ENCODE measurements around the gene UBAP2L.
A peak's percentile ranks its signal among the peaks of the same experiment; 100 is the strongest.
"Not testable (repeated sequence)": the region's sequence is repeated elsewhere in the genome, so short reads cannot be mapped to it uniquely, and the experiment has no call there.

The UBAP2L gene

GRCh38 chr1:154272999-154273563, 52.3 kb downstream of the UBAP2L start:
- TF ChIP-seq RARB (CRISPR knock-in tag; IDR thresholded peaks at IDR 0.05) = no peak
- TF ChIP-seq ZC3H10 (CRISPR knock-in tag; IDR thresholded peaks at IDR 0.05) = no peak
- no peak for TF ChIP-seq CSRNP3 (CRISPR knock-in tag; IDR thresholded peaks at IDR 0.05)
- TF ChIP-seq, protein P1, sequence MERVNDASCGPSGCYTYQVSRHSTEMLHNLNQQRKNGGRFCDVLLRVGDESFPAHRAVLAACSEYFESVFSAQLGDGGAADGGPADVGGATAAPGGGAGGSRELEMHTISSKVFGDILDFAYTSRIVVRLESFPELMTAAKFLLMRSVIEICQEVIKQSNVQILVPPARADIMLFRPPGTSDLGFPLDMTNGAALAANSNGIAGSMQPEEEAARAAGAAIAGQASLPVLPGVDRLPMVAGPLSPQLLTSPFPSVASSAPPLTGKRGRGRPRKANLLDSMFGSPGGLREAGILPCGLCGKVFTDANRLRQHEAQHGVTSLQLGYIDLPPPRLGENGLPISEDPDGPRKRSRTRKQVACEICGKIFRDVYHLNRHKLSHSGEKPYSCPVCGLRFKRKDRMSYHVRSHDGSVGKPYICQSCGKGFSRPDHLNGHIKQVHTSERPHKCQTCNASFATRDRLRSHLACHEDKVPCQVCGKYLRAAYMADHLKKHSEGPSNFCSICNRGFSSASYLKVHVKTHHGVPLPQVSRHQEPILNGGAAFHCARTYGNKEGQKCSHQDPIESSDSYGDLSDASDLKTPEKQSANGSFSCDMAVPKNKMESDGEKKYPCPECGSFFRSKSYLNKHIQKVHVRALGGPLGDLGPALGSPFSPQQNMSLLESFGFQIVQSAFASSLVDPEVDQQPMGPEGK (CRISPR knock-in tag; IDR thresholded peaks at IDR 0.05; ENCODE audit: borderline replicate concordance) = no peak
- no peak for TF ChIP-seq TOX (CRISPR knock-in tag; IDR thresholded peaks at IDR 0.05; ENCODE audit: borderline replicate concordance)
- no peak for TF ChIP-seq CSDC2 (CRISPR knock-in tag; IDR thresholded peaks at IDR 0.05)
- TF ChIP-seq TCF4 (CRISPR knock-in tag; IDR thresholded peaks at IDR 0.05; ENCODE audit: borderline replicate concordance) = no peak
- TF ChIP-seq TSHZ2 (CRISPR knock-in tag; IDR thresholded peaks at IDR 0.05) = no peak
- TF ChIP-seq PPARA (CRISPR knock-in tag; IDR thresholded peaks at IDR 0.05; ENCODE audit: borderline replicate concordance) = no peak
- TF ChIP-seq ZNF565 (CRISPR knock-in tag; conservative IDR thresholded peaks at IDR 0.05; ENCODE audit: low read depth) = no peak
- no peak for TF ChIP-seq ZFP3 (CRISPR knock-in tag; IDR thresholded peaks at IDR 0.05)
- TF ChIP-seq ZNF70 (CRISPR knock-in tag; IDR thresholded peaks at IDR 0.05) = no peak
- TF ChIP-seq OSR1 (CRISPR knock-in tag; IDR thresholded peaks at IDR 0.05) = no peak
- TF ChIP-seq BACH2 (CRISPR knock-in tag; IDR thresholded peaks at IDR 0.05; ENCODE audit: borderline replicate concordance) = no peak
- TF ChIP-seq, protein P2, sequence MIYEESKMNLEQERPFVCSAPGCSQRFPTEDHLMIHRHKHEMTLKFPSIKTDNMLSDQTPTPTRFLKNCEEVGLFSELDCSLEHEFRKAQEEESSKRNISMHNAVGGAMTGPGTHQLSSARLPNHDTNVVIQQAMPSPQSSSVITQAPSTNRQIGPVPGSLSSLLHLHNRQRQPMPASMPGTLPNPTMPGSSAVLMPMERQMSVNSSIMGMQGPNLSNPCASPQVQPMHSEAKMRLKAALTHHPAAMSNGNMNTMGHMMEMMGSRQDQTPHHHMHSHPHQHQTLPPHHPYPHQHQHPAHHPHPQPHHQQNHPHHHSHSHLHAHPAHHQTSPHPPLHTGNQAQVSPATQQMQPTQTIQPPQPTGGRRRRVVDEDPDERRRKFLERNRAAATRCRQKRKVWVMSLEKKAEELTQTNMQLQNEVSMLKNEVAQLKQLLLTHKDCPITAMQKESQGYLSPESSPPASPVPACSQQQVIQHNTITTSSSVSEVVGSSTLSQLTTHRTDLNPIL (CRISPR knock-in tag; IDR thresholded peaks at IDR 0.05; ENCODE audit: low read depth) = no peak
- TF ChIP-seq, protein P3, sequence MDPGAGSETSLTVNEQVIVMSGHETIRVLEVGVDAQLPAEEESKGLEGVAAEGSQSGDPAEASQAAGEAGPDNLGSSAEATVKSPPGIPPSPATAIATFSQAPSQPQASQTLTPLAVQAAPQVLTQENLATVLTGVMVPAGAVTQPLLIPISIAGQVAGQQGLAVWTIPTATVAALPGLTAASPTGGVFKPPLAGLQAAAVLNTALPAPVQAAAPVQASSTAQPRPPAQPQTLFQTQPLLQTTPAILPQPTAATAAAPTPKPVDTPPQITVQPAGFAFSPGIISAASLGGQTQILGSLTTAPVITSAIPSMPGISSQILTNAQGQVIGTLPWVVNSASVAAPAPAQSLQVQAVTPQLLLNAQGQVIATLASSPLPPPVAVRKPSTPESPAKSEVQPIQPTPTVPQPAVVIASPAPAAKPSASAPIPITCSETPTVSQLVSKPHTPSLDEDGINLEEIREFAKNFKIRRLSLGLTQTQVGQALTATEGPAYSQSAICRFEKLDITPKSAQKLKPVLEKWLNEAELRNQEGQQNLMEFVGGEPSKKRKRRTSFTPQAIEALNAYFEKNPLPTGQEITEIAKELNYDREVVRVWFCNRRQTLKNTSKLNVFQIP (CRISPR knock-in tag; IDR thresholded peaks at IDR 0.05; ENCODE audit: borderline replicate concordance, low read depth) = no peak
- TF ChIP-seq ZFP30 (CRISPR knock-in tag; IDR thresholded peaks at IDR 0.05) = no peak
- no peak for TF ChIP-seq ARNTL (CRISPR knock-in tag; IDR thresholded peaks at IDR 0.05; ENCODE audit: borderline replicate concordance, low read depth)
- TF ChIP-seq GLIS3 (CRISPR knock-in tag; IDR thresholded peaks at IDR 0.05) = no peak
- TF ChIP-seq SNAI2 (CRISPR knock-in tag; IDR thresholded peaks at IDR 0.05) = no peak
- peak; percentile 3; the same call in 2 of the 3 replicates for ATAC-seq

- no peak for ATAC-seq
- TF ChIP-seq ZNF70 (CRISPR knock-in tag; IDR thresholded peaks at IDR 0.05) (no peak), ZFP30 (CRISPR knock-in tag; IDR thresholded peaks at IDR 0.05) (no peak), SNAI2 (CRISPR knock-in tag; IDR thresholded peaks at IDR 0.05) (no peak), TOX (CRISPR knock-in tag; IDR thresholded peaks at IDR 0.05; ENCODE audit: borderline replicate concordance) (no peak), RARB (CRISPR knock-in tag; IDR thresholded peaks at IDR 0.05) (no peak), ISL1 (CRISPR knock-in tag; IDR thresholded peaks at IDR 0.05) (no peak), PPARA (CRISPR knock-in tag; IDR thresholded peaks at IDR 0.05; ENCODE audit: borderline replicate concordance) (no peak), ESRRG (CRISPR knock-in tag; IDR thresholded peaks at IDR 0.05) (no peak), TCF4 (CRISPR knock-in tag; IDR thresholded peaks at IDR 0.05; ENCODE audit: borderline replicate concordance) (no peak), OSR1 (CRISPR knock-in tag; IDR thresholded peaks at IDR 0.05) (no peak), ZFP3 (CRISPR knock-in tag; IDR thresholded peaks at IDR 0.05) (no peak), ZC3H10 (CRISPR knock-in tag; IDR thresholded peaks at IDR 0.05) (no peak), ARNTL (CRISPR knock-in tag; IDR thresholded peaks at IDR 0.05; ENCODE audit: borderline replicate concordance, low read depth) (no peak)
- TF ChIP-seq, protein P1 (CRISPR knock-in tag; IDR thresholded peaks at IDR 0.05; ENCODE audit: borderline replicate concordance) = no peak
Observed at GRCh38 chr1:154276797-154277196, 56.0 kb downstream of the UBAP2L start.

GRCh38 chr1:154287591-154287990, 66.8 kb downstream of the UBAP2L start:
- ATAC-seq = not testable (repeated sequence)
